Stimulated activated CD8-positive, alpha-beta memory T cell treated with anti-CD3 and anti-CD28 coated beads, Interleukin-12 subunit alpha, Interleukin-12 subunit beta, amount 100 ng/mL, for 24 hours (primary cell): ENCODE measurements around the gene ZNF212.
A peak's percentile ranks its signal among the peaks of the same experiment; 100 is the strongest.
"Not testable (repeated sequence)": the region's sequence is repeated elsewhere in the genome, so short reads cannot be mapped to it uniquely, and the experiment has no call there.

Experiments used
- DNase-seq: peaks from one replicate; pipeline ENCODE4 v3.0.0-alpha.2; 2020; ENCODE audit errors: extremely low read depth

ZNF212 gene

DNA sequence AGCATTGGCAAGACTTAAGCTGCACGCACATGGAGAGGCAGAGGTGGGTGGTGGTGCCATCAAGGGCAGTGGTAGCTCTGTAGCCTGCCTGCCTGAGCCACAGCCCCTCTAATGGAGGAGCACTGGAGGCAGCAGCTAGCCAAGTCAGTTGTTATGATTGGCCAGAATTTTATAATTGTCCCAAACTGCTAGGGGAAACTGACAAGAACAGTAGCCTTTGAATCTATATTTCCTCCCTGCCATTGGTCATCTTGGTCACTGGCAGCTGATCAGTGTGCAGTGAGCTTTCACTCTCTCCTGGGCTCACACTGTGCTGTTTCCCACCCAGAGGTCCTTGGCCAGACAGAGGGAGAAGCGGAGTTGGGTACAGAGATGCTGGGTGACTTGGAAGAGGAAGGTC, 12.9 kb downstream of the ZNF212 start:
- DNase-seq, result no peak

DNA sequence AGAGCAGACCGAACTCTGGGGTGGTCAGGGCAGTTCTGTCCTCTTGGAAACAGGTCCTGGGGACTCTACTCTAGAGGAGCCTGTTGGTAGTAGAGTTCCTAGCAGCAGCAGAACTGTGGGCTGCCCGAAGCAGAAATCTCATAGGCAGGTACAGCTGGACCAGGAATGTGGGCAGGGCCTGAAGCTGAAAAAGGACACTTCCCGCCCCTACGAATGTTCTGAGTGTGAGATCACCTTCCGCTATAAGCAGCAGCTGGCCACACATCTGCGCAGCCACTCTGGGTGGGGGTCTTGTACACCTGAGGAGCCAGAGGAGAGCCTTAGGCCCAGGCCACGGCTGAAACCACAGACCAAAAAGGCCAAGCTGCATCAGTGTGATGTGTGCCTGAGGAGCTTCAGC, 14.2 kb downstream of the ZNF212 start:
- no peak for DNase-seq

GRCh38 chr7:149254181-149254858, 14.9 kb downstream of the ZNF212 start:
- DNase-seq, result no peak

DNA sequence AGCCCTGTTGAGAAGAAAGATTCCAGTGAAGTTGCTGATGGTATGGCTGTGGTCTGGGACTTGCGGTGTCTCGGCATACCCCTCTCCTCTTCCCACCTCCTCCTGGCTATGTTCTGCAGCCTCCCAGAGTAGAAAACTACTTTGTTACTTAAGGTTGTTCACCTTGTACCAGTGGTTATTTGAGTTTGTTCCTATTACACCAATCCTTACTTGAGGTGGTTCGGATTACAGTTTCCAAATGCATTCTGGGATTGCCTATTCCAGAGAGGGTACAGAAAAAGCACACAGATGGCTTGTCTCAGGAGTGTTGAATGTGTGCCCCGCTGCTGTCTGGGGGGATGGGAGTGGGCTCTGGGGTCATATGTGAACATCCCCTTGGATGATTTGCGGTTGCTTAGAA, 15.7 kb downstream of the ZNF212 start:
- DNase-seq, result no peak

GRCh38 chr7:149256568-149256967, 17.1 kb downstream of the ZNF212 start:
- DNase-seq, result no peak

DNA sequence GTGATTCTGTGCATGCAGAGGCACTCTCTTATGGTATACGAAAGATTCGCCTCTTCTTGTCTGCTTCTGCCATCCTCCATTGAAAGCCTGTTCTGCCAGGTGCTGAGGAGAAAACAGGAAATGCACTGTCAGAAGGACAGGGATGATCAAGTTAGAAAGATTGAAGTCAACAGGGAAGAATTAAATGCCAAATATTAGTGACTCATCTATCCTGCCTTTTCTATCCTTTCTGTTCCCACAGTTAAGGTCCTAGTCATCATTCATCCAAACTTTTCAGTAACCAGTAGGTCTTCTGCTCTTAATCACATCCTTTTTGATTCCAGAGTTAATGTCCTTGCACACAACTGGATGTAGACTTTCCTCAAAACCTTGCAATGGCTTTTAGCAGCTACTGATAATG, 17.7 kb downstream of the ZNF212 start:
- no peak for DNase-seq

DNA sequence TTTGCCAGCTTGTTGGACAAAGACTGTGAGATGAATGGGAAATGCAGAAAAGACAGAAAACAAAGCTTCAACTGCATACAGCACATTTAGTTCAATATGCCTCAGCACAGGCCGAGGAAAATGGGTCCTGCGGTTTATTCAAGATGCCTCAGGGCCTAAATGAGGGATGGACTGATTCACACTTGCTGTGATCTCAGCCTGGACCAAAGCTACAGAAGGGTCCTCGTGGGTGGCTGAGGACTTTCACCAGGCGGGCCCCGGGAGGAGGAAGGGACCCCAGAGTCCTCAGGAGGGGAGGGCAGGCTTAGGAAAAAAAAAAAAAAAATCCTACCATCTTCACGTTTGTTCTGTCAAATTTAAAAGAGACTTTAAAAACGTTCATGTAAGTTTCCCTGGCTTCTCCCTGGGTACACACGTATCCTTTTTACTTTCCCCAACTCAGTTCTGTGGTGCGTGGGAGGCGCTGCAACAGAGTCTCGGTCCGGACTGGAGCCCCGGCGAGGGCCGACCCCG, 21.9 kb downstream of the ZNF212 start:
- no peak for DNase-seq

DNA sequence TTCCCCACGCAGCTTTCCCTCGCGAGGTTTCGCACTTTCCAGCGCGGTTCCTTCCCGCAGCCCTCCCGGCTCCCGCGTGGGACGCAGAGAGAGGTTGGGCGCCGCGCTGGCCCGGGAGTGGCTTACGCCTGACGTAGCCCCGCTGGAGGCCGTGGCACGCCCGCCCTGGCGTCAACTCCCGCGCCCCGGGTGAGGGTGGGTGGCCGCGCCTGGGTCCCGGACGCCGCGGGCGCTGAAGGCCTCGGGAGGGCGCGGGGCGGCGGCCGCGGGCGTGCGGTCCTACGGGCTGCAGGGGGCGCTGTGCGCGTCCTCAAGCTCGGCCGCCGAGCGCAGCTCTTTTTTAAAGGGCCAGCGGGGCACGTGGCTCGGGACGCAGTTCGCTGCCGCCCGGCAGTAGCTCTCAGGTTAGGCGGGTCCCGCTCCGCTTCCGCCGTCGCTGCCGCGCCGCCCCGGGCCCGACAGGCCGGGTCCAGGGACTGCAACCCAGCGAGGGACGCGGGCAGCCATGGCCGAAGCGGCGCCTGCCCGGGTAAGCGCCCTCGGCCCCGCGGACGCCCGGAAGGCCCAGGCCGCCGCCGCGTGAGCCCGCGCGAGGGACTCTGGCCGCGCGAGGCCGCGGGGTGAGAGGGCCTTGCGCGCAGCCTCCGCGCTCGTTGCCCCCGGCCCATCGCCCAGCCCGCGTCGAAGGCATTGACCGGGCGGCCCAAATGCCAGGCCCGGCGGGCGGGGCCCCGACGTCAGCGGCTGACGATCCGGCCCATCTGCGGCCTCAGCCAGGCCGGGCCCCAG, 22.6 kb downstream of the ZNF212 start, which contains the start of gene ZNF783:
Gene ZNF783 (plus strand): TSS at position 368 of the 789 bp plus-strand sequence. CDS start 138 bp downstream, at position 506.
- peak; percentile 60 for DNase-seq

DNA sequence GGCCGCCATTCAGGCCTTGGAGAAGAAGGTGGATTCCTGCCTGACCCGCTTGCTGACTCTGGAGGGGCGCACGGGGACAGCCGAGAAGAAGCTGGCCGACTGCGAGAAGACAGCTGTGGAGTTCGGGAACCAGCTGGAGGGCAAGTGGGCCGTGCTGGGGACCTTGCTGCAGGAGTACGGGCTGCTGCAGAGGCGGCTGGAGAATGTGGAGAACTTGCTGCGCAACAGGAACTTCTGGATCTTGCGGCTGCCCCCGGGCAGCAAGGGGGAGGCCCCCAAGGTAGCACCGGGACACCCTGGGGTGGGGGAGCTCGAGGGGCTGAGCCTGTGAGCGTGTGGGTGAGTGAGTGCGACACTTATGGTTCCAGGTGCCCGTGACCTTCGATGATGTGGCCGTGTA, 27.0 kb downstream of the ZNF212 start:
- no peak for DNase-seq

DNA sequence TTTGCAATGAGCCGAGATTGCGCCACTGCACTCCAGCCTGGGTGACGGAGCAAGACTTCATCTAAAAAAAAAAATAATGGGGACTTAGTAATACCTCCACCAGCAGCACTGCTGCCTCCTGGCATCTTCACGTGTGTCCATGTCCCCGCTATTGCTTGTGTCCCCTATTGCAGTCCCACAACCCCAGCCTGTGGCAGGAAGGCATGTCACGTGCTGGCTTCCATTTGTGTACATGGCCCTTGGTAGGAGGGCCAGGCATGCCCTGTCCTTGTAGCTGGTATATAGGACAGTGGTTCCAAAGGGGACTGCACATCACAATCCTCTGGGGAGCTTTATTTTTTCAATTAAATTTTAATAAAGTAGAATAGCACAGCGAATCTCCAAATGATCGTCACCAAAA, 28.3 kb downstream of the ZNF212 start:
- no peak for DNase-seq

DNA sequence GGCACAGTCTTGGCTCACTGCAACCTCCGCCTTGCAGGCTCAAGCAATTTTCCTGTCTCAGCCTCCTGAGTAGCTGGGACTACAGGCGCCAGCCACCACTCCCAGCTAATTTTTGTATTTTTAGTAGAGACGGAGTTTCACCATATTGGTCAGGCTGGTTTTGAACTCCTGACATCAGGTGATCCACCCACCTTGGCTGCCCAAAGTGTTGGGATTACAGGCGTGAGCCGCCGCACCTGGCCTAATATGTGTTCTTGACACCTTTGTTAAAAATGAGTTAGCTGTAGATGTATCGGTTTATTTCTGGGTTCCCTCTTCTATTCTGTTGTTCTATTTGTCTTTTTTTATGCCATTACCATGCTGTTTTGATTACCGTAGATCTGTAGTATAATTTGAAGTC, 35.0 kb downstream of the ZNF212 start:
- not testable (repeated sequence) for DNase-seq

DNA sequence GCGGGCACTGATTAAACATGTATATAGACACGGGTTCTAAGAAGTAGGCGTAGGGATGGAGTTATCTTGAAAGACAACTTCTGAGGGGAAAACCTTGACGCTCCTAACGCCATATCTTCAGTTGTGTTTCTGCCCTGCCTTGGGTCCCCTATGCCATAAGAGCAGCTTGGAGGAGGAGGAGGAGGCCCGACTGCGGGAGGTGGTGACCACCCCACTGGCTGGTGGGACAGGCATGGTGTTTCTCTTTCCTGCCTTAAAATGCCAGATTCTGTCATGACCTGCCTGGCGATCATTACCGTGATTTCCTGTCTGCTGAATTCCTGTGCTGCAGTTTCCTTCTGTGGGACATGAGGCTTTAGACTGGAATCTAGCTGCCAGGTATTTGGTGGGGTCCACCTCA, 38.4 kb downstream of the ZNF212 start:
- DNase-seq, result no peak

DNA sequence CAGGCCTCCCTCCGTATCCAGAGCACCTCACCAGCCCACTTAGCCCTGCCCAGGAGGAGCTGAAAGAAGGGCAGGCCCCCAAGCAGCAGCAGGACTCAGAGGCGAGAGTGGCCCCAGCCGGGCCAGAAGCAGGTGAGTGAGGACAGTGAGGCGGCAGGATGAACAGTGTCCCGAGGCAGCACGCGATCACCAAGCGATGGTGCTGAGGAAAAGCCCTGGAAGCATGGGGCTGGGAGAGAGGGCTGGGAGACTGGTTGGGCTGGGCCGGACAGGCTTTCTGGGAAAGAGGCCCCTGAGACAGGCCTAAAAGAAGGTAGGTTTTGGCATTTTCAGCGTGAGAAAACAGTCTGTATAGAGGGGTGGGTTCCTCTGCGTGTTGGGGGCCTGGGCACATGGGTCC, 38.9 kb downstream of the ZNF212 start:
- DNase-seq, result no peak

DNA sequence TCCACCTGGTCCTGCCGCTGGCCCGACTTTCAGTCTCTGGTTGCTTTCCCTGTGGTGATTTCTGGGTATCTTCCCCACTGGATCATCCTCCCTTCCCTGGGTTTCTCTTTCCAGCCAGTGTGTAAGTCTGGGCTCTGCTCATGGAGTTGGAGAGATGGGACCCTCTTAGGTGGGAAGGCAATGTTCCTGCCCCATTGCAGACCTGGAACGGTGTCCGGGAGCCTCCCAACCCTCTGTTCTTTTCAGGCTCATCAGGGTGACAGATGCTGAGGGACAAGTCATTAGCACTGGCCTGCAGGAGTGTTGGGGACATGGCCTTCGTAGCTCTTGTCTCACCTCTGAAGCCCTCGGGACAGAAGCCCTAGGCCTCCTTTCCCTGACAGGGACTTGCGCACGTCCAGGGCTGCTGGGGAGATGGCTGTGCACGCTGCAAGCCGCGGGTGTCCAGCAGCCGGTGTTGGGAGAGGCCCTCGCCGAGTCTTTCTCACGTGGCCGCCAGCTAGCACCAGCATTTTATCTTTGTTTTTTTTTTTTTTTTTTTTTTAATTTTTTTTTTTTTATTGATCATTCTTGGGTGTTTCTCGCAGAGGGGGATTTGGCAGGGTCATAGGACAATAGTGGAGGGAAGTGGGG, 39.8 kb downstream of the ZNF212 start:
- DNase-seq, result no peak

DNA sequence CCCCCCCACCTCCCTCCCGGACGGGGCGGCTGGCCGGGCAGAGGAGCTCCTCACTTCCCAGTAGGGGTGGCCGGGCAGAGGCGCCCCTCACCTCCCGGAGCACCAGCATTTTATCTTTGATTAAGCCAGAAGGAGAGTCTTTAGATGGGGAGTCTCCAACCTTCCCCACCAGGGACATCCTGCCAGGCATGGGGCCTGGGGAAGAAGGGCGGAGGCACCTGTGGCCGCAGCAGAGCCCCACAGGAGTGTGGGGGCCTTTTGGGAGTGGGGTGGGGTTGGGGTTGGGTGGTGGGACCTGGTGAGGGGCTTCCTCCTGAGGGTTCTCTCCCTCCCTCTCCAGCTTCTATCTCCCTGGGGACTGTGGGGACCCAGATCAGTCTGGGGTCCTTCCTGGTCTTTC, 40.7 kb downstream of the ZNF212 start:
- no peak for DNase-seq

- DNase-seq, result no peak
Observed at GRCh38 chr7:149280661-149281507, 41.4 kb downstream of the ZNF212 start.

DNA sequence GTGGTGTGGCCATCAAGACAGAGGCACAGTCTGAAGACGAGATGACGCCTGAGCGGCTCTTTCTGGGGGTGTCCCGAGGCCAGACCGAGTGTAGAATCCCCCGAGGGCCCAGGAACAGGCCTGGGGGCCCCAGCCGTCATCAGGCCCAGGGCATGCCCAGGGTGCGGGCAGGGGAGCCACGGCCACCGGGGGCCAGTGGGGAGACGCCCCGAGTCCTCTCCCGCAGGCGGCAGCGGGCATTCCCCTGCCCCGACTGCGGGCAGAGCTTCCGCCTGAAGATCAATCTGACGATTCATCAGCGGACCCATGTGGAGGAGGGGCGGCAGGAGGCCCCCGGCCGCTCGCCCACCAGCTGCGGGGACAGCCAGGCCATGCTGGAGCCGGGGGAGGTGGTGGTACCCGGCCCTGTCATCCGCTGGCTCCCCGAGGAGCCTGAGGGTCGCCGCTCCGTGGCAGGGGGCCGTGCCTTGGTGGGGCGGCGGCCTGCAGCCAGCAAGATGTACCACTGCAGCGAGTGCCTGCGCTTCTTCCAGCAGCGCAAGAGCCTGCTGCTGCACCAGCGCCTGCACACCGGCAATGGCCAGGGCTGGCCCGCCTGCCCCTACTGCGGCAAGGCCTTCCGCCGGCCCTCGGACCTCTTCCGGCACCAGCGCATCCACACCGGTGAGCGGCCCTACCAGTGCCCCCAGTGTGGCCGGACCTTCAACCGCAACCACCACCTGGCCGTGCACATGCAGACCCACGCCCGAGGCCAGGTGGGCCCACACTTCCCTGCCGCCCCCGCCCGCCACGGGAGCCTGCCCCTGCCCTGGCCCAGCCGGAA, 42.3 kb downstream of the ZNF212 start:
- no peak for DNase-seq

DNA sequence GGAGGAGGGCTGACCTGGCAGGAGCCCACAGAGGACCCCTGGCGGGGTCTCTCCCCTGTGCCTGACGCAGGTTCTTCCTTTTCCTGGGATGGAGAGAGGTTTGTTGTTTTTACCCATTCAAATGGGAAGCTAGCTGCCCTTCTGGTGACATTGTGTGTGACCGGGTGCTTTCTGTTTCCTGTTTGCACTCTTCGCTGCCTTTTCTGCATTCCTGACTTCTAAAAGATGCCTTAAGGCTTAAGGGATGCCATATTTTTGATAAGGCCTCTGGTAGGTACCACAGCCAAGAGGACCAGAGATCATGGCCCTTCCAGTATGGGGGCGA, 42.8 kb downstream of the ZNF212 start:
- DNase-seq, result no peak

DNA sequence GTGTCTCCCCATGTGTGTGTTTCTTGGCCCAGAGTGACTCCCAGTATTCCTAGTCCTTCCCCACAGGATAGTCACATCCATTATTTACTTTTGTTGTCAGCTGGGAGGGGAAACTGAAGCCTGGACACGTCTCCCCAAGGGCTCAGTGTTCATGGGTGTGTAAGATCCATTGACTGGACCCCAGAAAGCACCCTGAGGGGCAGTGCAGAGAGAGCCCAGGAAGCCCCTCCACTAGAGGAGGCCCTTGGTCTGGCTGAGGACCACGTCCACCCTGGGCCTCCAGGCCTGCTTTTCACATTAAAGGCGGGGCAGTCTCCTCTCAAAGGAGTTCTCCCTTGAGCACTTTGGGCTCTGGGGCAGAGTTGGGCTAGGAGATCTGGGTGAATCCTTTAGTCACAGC, 43.9 kb downstream of the ZNF212 start:
- no peak for DNase-seq

DNA sequence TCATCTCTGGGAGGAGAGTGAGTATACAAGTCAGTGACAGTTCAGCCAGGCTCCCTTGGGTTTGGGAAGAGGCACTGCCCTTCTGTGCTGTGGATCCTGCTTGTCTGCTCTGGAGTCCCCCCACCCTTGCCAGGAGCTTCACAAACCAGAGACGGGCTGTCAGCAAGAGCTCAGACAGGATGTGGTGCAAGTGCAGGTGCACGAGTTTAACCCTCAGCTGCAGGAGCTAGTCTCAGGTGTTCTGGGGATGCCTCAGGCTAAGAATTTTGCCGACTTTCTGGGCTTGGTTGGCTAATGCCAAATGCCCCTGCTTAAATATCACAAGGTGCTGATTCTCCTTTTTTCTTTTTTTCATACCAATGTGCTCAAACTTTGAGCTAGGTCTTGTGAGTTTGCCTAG, 44.9 kb downstream of the ZNF212 start:
- no peak for DNase-seq
